H4 (cell line): Measurements from ENCODE around the gene SOX8. TPM values are rescaled to one million over a fixed set of nuclear protein-coding genes. Genes with fewer than 3 reads are reported as not detected.

Experiments
- DNase-seq: peaks from one replicate; pipeline ENCODE4 v3.0.0-alpha.2; 2015; ENCODE audit warnings: low spot score
- total RNA-seq: library from RNA; depleted of rRNA; stranded (reverse); fragments of >200 nt; shearing (Covaris generic); gene quantifications from 2 replicates; pipeline ENCODE4 v1.2.3, GENCODE V29; 2014

SOX8 gene
- total RNA-seq, 1 experiment from 2014 or later = 0.12 TPM

GRCh38 chr16:973366-973765 is 8.2 kb upstream of the SOX8 start:
- no peak for DNase-seq

- no peak for DNase-seq
Observed at GRCh38 chr16:974001-974601, 7.5 kb upstream of the SOX8 start.

GRCh38 chr16:974611-975261 is 6.8 kb upstream of the SOX8 start:
- DNase-seq = no peak

DNA sequence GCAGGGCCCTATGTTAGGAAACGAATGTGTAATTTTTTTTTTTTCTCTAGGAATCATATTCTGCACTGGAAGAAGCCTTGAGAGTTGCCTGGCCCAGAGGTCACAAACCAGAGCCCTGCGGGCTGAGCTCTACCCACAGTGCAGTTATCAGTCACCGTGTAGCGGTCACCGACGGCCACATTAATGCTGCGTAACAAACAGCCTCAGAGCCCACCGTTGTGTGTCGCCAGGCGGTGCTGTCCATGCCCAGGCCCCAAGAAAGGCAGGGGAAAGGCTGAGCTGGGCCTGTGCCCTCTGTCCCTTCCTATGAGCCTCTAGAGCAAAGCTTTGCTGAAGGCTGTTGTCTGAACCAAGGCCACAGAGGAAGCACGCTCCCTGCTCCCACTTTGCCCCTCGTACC is 6.3 kb upstream of the SOX8 start:
- no peak for DNase-seq

- no peak for DNase-seq
Observed at GRCh38 chr16:976389-976931, 5.1 kb upstream of the SOX8 start.

GRCh38 chr16:977081-977701 is 4.4 kb upstream of the SOX8 start:
- DNase-seq = no peak

GRCh38 chr16:977896-978295 is 3.7 kb upstream of the SOX8 start:
- no peak for DNase-seq

GRCh38 chr16:978403-978802 is 3.2 kb upstream of the SOX8 start:
- DNase-seq = no peak

GRCh38 chr16:979147-979546 is 2.4 kb upstream of the SOX8 start:
- no peak for DNase-seq

GRCh38 chr16:979859-980594 is 1.5 kb upstream of the SOX8 start:
- DNase-seq = no peak

DNA sequence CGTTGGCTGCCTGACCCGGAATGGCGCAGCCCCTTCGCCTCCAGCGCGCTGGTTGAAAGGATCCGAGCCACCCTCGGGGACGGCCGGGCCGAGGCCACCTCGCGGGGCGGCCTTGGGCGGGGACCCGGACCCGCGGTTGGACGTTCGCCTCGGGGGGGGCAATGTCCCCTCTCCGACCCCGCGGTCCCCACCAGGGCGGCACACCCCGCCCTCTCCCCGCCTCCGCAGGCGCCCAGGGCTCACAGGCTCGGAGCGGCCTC is 1.0 kb upstream of the SOX8 start:
- no peak for DNase-seq

DNA sequence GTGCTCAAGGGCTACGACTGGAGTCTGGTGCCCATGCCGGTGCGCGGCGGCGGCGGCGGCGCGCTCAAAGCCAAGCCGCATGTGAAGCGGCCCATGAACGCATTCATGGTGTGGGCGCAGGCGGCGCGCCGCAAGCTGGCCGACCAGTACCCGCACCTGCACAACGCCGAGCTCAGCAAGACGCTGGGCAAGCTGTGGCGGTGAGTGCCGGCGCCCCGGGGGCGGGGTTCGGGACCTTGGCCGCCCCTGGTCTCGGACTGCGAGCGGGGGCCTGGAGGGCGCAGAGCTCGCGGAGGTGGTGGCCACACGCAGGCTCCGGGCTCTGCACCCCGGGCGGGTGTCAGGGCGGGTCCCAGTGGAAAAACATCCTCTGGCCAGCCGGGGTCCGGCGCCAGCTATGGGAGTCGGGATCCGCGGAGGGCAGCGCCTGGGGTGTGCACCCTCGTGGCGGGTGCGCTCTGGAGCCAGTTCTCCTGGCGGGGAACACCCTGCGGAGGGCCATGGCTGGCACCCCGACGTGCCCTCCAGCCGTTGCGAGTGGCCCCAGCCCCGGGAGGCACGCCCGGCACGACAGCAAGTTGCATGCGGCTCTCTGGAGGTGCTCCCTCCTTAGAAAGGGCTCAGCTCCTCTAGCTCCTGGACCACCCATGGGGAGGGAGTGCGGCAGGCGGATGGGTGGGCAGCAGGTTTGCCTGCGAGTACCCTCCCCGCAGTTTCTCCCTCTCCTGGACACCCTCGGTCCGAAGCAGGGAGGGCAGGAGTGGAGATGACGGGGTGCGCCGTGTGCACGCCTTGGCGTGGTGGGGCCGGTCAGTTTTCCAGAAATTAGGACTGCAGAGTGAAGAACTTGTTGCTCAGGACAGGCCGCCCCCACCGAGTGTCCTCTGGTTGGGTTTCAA is 824 bp downstream of the SOX8 start:
- DNase-seq = no peak

- DNase-seq = no peak
Observed at GRCh38 chr16:983044-984030, 1.8 kb downstream of the SOX8 start.

DNA sequence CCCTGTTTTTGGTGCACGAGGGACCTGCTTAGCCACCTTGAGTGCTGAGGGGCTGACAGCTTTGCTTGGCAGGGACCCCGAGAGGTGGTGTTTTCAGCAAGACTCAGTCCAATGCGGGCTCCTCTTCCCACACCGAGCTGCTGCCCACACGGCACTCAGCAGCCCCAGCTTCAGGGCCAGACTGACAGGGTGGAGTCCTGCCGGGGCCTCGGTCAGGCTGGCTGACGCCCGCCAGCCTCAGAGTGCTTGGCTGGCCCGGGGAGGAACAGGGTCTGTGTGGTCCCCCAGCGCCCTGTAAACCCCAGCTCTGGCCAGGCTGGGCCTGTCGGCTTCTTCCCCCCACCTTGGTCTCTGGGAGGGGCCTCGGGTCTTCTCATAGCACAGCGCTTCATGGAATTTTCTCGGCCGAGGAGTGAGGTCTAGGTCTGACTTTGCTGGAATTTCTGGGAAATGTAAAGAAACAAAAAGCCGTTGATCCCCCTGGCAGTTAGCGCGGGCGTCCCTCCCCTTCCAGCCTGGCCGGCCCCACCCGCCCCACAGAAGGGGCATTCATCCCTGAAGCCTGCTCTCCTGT is 2.6 kb downstream of the SOX8 start:
- no peak for DNase-seq

DNA sequence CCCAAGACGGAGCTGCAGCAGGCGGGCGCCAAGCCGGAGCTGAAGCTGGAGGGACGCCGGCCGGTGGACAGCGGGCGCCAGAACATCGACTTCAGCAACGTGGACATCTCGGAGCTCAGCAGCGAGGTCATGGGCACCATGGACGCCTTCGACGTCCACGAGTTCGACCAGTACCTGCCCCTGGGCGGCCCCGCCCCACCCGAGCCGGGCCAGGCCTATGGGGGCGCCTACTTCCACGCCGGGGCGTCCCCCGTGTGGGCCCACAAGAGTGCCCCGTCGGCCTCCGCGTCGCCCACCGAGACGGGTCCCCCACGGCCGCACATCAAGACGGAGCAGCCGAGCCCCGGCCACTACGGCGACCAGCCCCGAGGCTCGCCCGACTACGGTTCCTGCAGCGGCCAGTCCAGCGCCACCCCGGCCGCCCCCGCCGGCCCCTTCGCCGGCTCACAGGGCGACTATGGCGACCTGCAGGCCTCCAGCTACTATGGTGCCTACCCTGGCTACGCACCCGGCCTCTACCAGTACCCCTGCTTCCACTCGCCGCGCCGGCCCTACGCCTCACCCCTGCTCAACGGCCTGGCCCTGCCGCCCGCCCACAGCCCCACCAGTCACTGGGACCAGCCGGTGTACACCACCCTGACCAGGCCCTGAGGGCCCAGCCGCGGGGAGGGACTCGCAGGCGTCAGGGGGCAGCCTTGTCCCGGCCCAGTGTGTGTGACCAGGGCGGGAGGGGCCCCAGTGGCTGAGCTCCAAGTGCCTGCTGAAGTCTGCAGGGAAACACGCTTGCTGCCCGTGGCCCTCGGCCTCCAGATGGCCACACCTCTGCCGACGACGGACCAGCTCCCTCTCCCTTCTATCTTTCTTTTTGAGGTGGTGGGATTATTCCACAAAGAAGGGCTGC is 3.4 kb downstream of the SOX8 start:
- DNase-seq = no peak

DNA sequence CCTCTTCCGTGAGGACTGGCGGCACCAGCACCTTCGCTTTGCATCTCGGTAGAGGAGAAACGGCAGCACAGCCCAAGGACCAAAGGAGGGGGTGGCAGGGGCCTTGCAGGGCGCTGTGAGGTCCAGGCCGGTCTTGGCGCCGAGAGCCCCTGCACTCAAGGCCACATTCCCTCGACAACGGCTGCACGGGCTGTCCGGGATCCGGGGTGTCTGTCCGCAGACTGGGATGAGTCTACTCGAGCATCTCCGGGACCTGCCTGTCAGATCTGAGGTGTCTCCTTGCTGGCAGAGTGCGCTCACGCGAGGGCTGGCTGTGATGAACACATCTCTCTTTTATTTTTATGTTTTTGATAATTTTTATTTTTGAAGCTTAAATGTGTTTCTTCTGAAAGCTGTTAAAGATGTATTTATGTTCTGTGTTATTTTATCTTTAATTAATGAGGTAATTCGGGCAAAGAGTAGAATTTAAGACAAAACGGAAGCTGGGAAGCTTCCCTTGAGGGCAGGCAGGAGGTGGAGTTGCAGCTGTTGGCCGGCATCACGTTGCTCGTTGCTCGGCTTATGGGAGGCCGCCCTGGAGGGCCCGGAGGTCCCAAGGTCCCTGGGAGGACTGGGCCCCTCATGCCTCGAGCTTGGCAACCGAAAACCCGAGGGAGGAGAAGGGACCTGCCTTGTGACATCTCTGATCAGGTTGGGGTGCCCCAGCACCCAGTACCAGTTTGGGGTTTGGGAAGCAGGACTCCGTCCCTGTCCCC is 4.3 kb downstream of the SOX8 start:
- DNase-seq = no peak

- no peak for DNase-seq
Observed at GRCh38 chr16:986411-986810, 4.8 kb downstream of the SOX8 start.

- DNase-seq = no peak
Observed at GRCh38 chr16:986925-987582, 5.5 kb downstream of the SOX8 start.
